ENCODE results near the gene C3orf20. TPM values are rescaled to one million over a fixed set of nuclear protein-coding genes. Genes with fewer than 3 reads are reported as not detected.

Gene C3orf20
- total RNA-seq, 3 donors from 2014 or later, result 0.15 to 0.16 TPM; not detected in 1

DNA sequence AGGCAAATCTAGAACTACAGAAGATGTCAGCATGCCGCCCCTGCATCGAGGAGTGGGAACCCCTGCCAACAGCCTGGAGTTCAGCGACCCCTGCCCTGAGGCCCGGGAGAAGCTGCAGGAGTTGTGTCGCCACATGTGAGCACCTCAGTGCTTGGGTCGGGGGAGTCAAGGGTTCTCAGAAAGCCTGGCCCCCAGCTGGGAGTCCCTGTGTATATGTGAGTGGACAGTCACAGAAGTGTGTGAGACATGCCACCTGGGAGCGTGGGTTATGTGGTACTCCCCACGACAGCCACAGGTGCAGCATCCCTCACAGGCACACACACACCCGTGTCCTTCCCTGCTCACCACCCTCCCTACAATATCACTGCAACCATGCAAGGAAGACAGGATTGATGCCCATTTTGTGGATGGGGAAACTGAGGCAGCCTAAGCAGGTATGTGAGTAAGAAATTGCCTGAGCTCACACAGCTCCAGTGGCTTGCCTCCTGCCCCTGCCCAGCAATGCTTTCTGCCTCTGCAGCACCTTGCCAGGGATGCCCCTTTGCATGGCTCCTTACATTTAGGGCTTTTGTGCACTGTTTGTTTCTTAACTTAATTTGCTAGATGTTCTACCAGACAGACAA is 28.3 kb downstream of the C3orf20 start:
- H3K9me3 ChIP-seq, result no peaks in the 10 kb centered on the region
- DNase-seq (ENCODE audit: low spot score in 2 of 2), result no peak
- no peaks in the 10 kb centered on the region for H3K36me3 ChIP-seq
- TF ChIP-seq, protein P1, sequence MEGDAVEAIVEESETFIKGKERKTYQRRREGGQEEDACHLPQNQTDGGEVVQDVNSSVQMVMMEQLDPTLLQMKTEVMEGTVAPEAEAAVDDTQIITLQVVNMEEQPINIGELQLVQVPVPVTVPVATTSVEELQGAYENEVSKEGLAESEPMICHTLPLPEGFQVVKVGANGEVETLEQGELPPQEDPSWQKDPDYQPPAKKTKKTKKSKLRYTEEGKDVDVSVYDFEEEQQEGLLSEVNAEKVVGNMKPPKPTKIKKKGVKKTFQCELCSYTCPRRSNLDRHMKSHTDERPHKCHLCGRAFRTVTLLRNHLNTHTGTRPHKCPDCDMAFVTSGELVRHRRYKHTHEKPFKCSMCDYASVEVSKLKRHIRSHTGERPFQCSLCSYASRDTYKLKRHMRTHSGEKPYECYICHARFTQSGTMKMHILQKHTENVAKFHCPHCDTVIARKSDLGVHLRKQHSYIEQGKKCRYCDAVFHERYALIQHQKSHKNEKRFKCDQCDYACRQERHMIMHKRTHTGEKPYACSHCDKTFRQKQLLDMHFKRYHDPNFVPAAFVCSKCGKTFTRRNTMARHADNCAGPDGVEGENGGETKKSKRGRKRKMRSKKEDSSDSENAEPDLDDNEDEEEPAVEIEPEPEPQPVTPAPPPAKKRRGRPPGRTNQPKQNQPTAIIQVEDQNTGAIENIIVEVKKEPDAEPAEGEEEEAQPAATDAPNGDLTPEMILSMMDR (IDR thresholded peaks at IDR 0.05), result no peak
- TF ChIP-seq POLR2A (IDR thresholded peaks at IDR 0.05) (no peak), POLR2AphosphoS5 (IDR thresholded peaks at IDR 0.05) (no peak)
- H3K4me1 ChIP-seq, result no peaks in the 10 kb centered on the region
- H3K27me3 ChIP-seq, result no peaks in the 10 kb centered on the region
- intact Hi-C loops (cut with DNase I; ENCODE audit: low total_unique reads), result no loop called here
- no peak overlapping the region for H3K4me3 ChIP-seq
- H3K27ac ChIP-seq, result no peak overlapping the region

DNA sequence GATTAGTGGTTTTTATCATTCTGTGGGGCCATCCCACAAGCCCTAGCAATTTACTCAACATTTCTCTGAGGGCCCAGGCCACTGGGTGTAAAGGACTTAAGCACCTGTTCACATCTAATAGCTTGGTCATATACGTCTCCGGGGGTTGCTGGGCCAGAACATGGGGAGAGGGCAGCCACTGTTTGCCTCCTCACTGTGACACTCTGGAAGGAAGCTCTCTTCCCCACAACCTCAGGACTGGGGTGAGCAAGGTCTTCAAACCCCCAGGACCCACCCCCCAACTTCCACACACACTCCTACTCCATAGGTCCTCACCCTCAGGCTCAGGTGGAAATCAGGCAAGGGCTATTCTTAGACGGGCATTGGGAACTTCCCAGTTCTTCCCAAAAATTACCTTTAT is 28.9 kb downstream of the C3orf20 start:
- Histone ChIP-seq H3K9me3 (peaks cover 0 to 4% of the 10 kb centered on the region in 2 donors), H3K36me3 (no peaks in the 10 kb centered on the region), H3K27ac (no peak overlapping the region), H3K4me3 (no peak overlapping the region), H3K4me1 (no peaks in the 10 kb centered on the region), H3K27me3 (no peaks in the 10 kb centered on the region)
- DNase-seq (ENCODE audit: low spot score in 2 of 2), result no peak
- TF ChIP-seq POLR2AphosphoS5 (IDR thresholded peaks at IDR 0.05) (no peak), POLR2A (IDR thresholded peaks at IDR 0.05) (no peak)
- TF ChIP-seq, protein P1 (IDR thresholded peaks at IDR 0.05), result no peak
- intact Hi-C loops (cut with DNase I; ENCODE audit: low total_unique reads), result no loop called here

DNA sequence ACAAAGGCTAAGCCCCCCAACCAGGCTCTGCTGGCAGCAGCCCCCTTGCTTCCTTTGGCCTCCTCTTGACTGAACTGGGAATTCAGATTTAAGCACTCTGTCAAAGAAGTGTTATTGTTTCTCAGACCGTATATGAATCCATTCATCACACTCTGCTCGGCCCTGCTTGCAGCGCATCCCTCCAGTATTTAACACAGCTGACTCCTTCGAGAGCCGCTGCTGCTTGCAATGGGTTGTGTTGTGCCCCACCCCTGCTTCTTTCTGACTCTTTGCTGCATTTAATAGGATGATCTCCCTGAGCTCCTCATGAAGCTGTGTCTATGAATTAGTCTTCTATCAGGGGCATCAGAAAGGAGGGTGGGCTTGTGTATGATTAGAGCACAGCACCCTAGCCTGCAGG is 31.2 kb downstream of the C3orf20 start:
- DNase-seq (ENCODE audit: low spot score in 2 of 2), result no peak
- intact Hi-C loops (cut with DNase I; ENCODE audit: low total_unique reads), result no loop called here
- Histone ChIP-seq H3K4me1 (no peaks in the 10 kb centered on the region), H3K9me3 (peaks cover 4 to 5% of the 10 kb centered on the region in 2 donors), H3K27me3 (no peaks in the 10 kb centered on the region), H3K27ac (no peak overlapping the region), H3K36me3 (no peaks in the 10 kb centered on the region), H3K4me3 (no peak overlapping the region)
- TF ChIP-seq, protein P1 (IDR thresholded peaks at IDR 0.05), result no peak
- TF ChIP-seq POLR2AphosphoS5 (IDR thresholded peaks at IDR 0.05), result no peak
- no peak for TF ChIP-seq POLR2A (IDR thresholded peaks at IDR 0.05)

DNA sequence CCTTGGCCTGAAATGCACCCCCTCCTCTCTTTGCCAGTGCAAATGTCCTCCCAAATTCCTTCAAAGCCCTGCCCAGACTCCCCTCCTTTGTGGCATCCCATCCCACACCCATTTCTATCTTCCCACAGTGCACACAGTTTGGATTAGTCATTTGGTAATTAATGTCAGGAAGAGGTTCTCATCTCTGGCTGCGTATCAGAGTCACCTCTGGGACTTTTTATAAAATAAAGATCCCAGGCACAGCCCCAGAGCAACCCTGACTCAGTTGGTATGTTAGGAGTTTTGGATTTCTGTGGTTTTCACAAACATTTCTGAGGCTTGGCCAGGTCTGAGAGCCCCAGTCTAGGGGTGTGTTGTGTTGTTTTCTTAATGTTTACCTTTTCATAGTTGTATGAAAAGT is 41.6 kb downstream of the C3orf20 start:
- Histone ChIP-seq H3K27me3 (no peaks in the 10 kb centered on the region), H3K36me3 (no peaks in the 10 kb centered on the region), H3K9me3 (peaks cover 3 to 12% of the 10 kb centered on the region in 2 donors), H3K4me3 (no peak overlapping the region), H3K27ac (no peak overlapping the region), H3K4me1 (no peaks in the 10 kb centered on the region)
- TF ChIP-seq POLR2A (IDR thresholded peaks at IDR 0.05) (no peak), POLR2AphosphoS5 (IDR thresholded peaks at IDR 0.05) (no peak)
- TF ChIP-seq, protein P1 (IDR thresholded peaks at IDR 0.05), result no peak
- DNase-seq (ENCODE audit: low spot score in 2 of 2), result no peak
- intact Hi-C loops (cut with DNase I; ENCODE audit: low total_unique reads), result no loop called here

DNA sequence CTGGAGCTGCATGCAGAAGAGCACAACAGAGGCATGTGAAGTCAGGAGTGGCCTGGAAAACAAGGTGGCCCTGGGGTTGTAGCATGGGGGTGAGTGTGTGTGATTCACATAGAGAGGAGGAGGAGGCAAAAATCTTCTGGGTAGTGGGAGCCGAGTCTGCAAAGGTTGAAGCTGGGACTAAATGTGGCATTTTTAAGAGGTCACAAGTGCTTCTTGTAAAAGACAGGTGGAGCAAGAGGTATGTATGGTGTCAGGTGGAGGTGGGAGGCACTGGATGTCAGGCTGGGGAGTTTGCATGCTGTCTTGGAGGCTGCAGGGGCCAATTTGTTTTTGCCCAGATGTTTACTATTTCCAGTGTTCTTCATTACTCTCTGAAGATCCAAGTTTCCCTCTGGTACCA is 42.4 kb downstream of the C3orf20 start:
- TF ChIP-seq POLR2A (IDR thresholded peaks at IDR 0.05) (no peak), POLR2AphosphoS5 (IDR thresholded peaks at IDR 0.05) (no peak)
- TF ChIP-seq, protein P1 (IDR thresholded peaks at IDR 0.05), result no peak

More for the DNA sequence above, 42.4 kb downstream of the C3orf20 start:
- peaks cover 3 to 12% of the 10 kb centered on the region in 2 donors for H3K9me3 ChIP-seq
- no peaks in the 10 kb centered on the region for H3K27me3 ChIP-seq
- H3K4me3 ChIP-seq, result no peak overlapping the region
- no peaks in the 10 kb centered on the region for H3K4me1 ChIP-seq
- no peaks in the 10 kb centered on the region for H3K36me3 ChIP-seq
- DNase-seq (ENCODE audit: low spot score in 2 of 2), result no peak
- intact Hi-C loops (cut with DNase I; ENCODE audit: low total_unique reads), result no loop called here
- H3K27ac ChIP-seq, result no peak overlapping the region
